HepG2 (cell line): ENCODE measurements around the gene RNU6-1. TPM values are rescaled to one million over a fixed set of nuclear protein-coding genes. Genes with fewer than 3 reads are reported as not detected.

Experiments
- ARNTL ChIP-seq: sonication (generic); formaldehyde crosslinking; IDR thresholded peaks from 2 replicates; pipeline ENCODE4 v1.4.0; 2020; ENCODE audit warnings: mild to moderate bottlenecking, missing genetic modification reagents
- CBFB ChIP-seq: sonication (generic); formaldehyde crosslinking; IDR thresholded peaks from 2 replicates; pipeline ENCODE4 v1.4.0; 2020; ENCODE audit warnings: missing genetic modification reagents
- CREB3 ChIP-seq: sonication (generic); formaldehyde crosslinking; IDR thresholded peaks from 2 replicates; pipeline ENCODE4 v1.5.0; 2020; ENCODE audit warnings: missing genetic modification reagents
- FOXO1 ChIP-seq: sonication (generic); formaldehyde crosslinking; IDR thresholded peaks from 2 replicates; pipeline ENCODE4 v1.4.0; 2020; ENCODE audit warnings: missing genetic modification reagents
- HES4 ChIP-seq: sonication (generic); formaldehyde crosslinking; IDR thresholded peaks from 2 replicates; pipeline ENCODE4 v1.9.0; 2021; ENCODE audit warnings: mild to moderate bottlenecking, missing genetic modification reagents, borderline replicate concordance
- IRF2 ChIP-seq: IDR thresholded peaks from 2 replicates; pipeline ENCODE4 v1.6.1; 2018; ENCODE audit warnings: missing genetic modification reagents, missing compliant biosample characterization
- KLF12 ChIP-seq: sonication (generic); formaldehyde crosslinking; IDR thresholded peaks from 2 replicates; pipeline ENCODE4 v1.4.0; 2020; ENCODE audit warnings: missing genetic modification reagents, borderline replicate concordance
- RXRB ChIP-seq: IDR thresholded peaks from 2 replicates; pipeline ENCODE4 v1.6.1; 2016; ENCODE audit warnings: borderline replicate concordance, missing genetic modification reagents, missing compliant biosample characterization
- SP1 ChIP-seq, 2 experiments: fragments of 450-650 bp in 1 of 2; sonication (generic) in 1 of 2; formaldehyde crosslinking in 1 of 2; IDR thresholded peaks; 2 replicates each; pipeline versions ENCODE4 v1.4.0 to v1.6.1; 2016 to 2020; ENCODE audit warnings: missing genetic modification reagents in 1 of 2
- TBX3 ChIP-seq: fragments of 450-650 bp; IDR thresholded peaks from 2 replicates; pipeline ENCODE4 v1.6.1; 2017; ENCODE audit warnings: antibody characterized with exemption, mild to moderate bottlenecking, inconsistent platforms, borderline replicate concordance
- TCF12 ChIP-seq, 2 experiments: fragments of 450-650 bp in 1 of 2; sonication (generic) in 1 of 2; formaldehyde crosslinking in 1 of 2; IDR thresholded peaks; 2 replicates each; pipeline versions ENCODE4 v1.6.1 to v1.8.0; 2017 to 2022; ENCODE audit warnings: antibody characterized with exemption in 1 of 2, mild to moderate bottlenecking in 1 of 2, missing genetic modification reagents in 1 of 2, moderate library complexity in 1 of 2
- TCF7 ChIP-seq: sonication (generic); IDR thresholded peaks from 2 replicates; pipeline ENCODE4 v1.6.1; 2016; ENCODE audit warnings: antibody characterized with exemption, low read depth
- YEATS2 ChIP-seq: sonication (generic); formaldehyde crosslinking; IDR thresholded peaks from 2 replicates; pipeline ENCODE4 v1.4.0; 2020; ENCODE audit warnings: missing genetic modification reagents, borderline replicate concordance
- ZBTB1 ChIP-seq: sonication (generic); formaldehyde crosslinking; IDR thresholded peaks from 2 replicates; pipeline ENCODE4 v1.4.0; 2020; ENCODE audit warnings: missing genetic modification reagents, borderline replicate concordance
- ZBTB3 ChIP-seq: sonication (generic); formaldehyde crosslinking; IDR thresholded peaks from 2 replicates; pipeline ENCODE4 v1.4.0; 2020; ENCODE audit warnings: low read depth, mild to moderate bottlenecking, moderate library complexity, missing genetic modification reagents, borderline replicate concordance
- ZNF274 ChIP-seq: sonication (generic); formaldehyde crosslinking; IDR thresholded peaks from 2 replicates; pipeline ENCODE4 v1.5.1; 2020; ENCODE audit warnings: mild to moderate bottlenecking, missing genetic modification reagents
- ZNF414 ChIP-seq: sonication (generic); formaldehyde crosslinking; IDR thresholded peaks from 2 replicates; pipeline ENCODE4 v1.5.0; 2020; ENCODE audit warnings: missing genetic modification reagents
- ZNF441 ChIP-seq: sonication (generic); formaldehyde crosslinking; IDR thresholded peaks from 2 replicates; pipeline ENCODE4 v1.7.0; 2021; ENCODE audit warnings: missing genetic modification reagents, borderline replicate concordance
- ZNF563 ChIP-seq: sonication (generic); formaldehyde crosslinking; IDR thresholded peaks from 2 replicates; pipeline ENCODE4 v1.8.0; 2022; ENCODE audit warnings: mild to moderate bottlenecking, moderate library complexity, missing genetic modification reagents
- ZNF780A ChIP-seq: sonication (generic); formaldehyde crosslinking; IDR thresholded peaks from 2 replicates; pipeline ENCODE4 v1.8.0; 2022; ENCODE audit warnings: mild to moderate bottlenecking, missing genetic modification reagents, moderate library complexity
- ZNF788 ChIP-seq: sonication (generic); formaldehyde crosslinking; IDR thresholded peaks from 2 replicates; pipeline ENCODE4 v1.5.0; 2020; ENCODE audit warnings: mild to moderate bottlenecking, missing genetic modification reagents, borderline replicate concordance
- ZNF792 ChIP-seq: IDR thresholded peaks from 2 replicates; pipeline ENCODE4 v1.6.1; 2016
- polyA plus RNA-seq, 8 experiments: library from polyadenylated mRNA; depleted of rRNA in 3 of 8; stranded (reverse) in 7 of 8; unstranded in 1 of 8; fragments of >200 nt; fragmentation: Illumina TruSeq in 4 of 8; extraction: Trizol in 4 of 8; gene quantifications; 2 replicates each; pipeline versions ENCODE4 v1.2.1 to v1.2.3, GENCODE V29; 2011 to 2016; ENCODE audit warnings: low read depth in 4 of 8, missing spikeins in 1 of 8, mixed read lengths in 1 of 8; ENCODE audit not compliant: insufficient read depth in 1 of 8
- total RNA-seq, 5 experiments: library from RNA; depleted of rRNA; stranded (reverse); fragments of >200 nt; fragmentation: Illumina TruSeq; extraction: Trizol; gene quantifications; 2 replicates each; pipeline ENCODE4 v1.2.3, GENCODE V29; 2016; ENCODE audit warnings: low read depth in 1 of 5
- TF ChIP-seq, protein P1 (sequence below): sonication (generic); formaldehyde crosslinking; IDR thresholded peaks from 2 replicates; pipeline ENCODE4 v1.8.0; 2022; ENCODE audit warnings: mild to moderate bottlenecking, missing genetic modification reagents; ENCODE audit not compliant: insufficient replicate concordance
- TF ChIP-seq, protein P2 (sequence below): sonication (generic); formaldehyde crosslinking; IDR thresholded peaks from 2 replicates; pipeline ENCODE4 v1.8.1; 2023; ENCODE audit warnings: mild to moderate bottlenecking, missing genetic modification reagents
- TF ChIP-seq, protein P3 (sequence below): IDR thresholded peaks from 2 replicates; pipeline ENCODE4 v1.6.1; 2016

RNU6-1 gene
- total and polyA plus RNA-seq, 2 of the 13 experiments (the other 11 are each of a cell fraction or from before 2014, with no cell fraction given) = under 0.01 TPM; not detected in 1

DNA sequence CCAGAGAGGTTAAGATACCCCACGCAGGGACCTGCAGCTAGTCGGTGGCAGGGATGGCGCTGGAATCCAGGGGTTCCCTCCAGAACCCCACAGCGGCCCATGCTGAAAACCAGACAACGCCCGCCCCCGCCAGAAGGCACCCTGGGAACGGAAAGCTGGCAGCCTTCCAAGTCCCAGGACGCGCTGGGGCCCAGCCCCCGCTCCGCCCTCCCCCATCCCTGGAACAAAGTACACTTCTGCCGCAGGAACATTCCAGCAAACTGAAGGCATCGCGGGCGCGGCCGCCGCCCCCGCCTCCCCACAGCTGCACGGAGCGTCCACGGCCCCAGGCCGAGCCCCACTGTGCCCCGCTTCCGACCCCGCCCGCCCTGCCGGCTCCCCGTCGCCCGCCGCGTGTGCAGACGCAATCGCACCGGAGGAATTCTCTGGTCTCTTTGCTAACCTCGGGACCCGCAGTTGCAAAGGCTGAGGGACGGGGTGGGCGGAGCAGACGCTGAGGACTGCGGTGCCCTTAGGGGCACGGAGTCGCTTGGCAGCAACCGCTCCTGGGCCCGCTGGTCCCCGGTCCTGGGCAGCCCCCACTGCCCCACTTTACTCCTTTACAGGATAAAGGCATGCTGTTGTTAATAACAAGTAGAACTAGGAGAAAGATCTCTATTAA lies 44.8 kb upstream of the RNU6-1 start (continued):
- TF ChIP-seq CREB3 (CRISPR knock-in tag) (no peak), FOXO1 (CRISPR knock-in tag) (peak; percentile 74), YEATS2 (CRISPR knock-in tag) (peak; percentile 55; the same call in 1 of the 2 replicates), ZNF780A (CRISPR knock-in tag) (peak; percentile 62; the same call in 1 of the 2 replicates), SP1 (IDR thresholded peaks at IDR 0.05) (no peak), SP1 (CRISPR knock-in tag; IDR thresholded peaks at IDR 0.05) (peak; percentile 29; the same call in 1 of the 2 replicates), ZNF792 (peak; percentile 54; the same call in 1 of the 2 replicates), IRF2 (peak; percentile 26; the same call in 1 of the 2 replicates), CBFB (CRISPR knock-in tag) (peak; percentile 82), ARNTL (CRISPR knock-in tag) (peak; percentile 86), ZNF788 (CRISPR knock-in tag) (peak; percentile 91), KLF12 (CRISPR knock-in tag) (peak; percentile 81; the same call in 1 of the 2 replicates), ZNF563 (CRISPR knock-in tag) (peak; percentile 78), ZNF414 (no peak), TCF7 (peak; percentile 44; the same call in 1 of the 2 replicates), ZBTB3 (CRISPR knock-in tag) (peak; percentile 65; the same call in 1 of the 2 replicates), TCF12 (IDR thresholded peaks at IDR 0.05) (no peak), TCF12 (CRISPR knock-in tag; IDR thresholded peaks at IDR 0.05) (peak; percentile 85; the same call in 1 of the 2 replicates), RXRB (peak; percentile 44; the same call in 1 of the 2 replicates), ZNF274 (CRISPR knock-in tag) (peak; percentile 66; the same call in 1 of the 2 replicates), HES4 (CRISPR knock-in tag) (peak; percentile 55), TBX3 (peak; percentile 38; the same call in 1 of the 2 replicates), ZNF441 (CRISPR knock-in tag) (0 out of 2 replicates have a peak, but pooled peaks have one; percentile 40), ZBTB1 (no peak)
- TF ChIP-seq, protein P1, sequence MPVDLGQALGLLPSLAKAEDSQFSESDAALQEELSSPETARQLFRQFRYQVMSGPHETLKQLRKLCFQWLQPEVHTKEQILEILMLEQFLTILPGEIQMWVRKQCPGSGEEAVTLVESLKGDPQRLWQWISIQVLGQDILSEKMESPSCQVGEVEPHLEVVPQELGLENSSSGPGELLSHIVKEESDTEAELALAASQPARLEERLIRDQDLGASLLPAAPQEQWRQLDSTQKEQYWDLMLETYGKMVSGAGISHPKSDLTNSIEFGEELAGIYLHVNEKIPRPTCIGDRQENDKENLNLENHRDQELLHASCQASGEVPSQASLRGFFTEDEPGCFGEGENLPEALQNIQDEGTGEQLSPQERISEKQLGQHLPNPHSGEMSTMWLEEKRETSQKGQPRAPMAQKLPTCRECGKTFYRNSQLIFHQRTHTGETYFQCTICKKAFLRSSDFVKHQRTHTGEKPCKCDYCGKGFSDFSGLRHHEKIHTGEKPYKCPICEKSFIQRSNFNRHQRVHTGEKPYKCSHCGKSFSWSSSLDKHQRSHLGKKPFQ (CRISPR knock-in tag) = no peak
- TF ChIP-seq, protein P2, sequence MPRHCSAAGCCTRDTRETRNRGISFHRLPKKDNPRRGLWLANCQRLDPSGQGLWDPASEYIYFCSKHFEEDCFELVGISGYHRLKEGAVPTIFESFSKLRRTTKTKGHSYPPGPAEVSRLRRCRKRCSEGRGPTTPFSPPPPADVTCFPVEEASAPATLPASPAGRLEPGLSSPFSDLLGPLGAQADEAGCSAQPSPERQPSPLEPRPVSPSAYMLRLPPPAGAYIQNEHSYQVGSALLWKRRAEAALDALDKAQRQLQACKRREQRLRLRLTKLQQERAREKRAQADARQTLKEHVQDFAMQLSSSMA (CRISPR knock-in tag) = no peak
- TF ChIP-seq, protein P3, sequence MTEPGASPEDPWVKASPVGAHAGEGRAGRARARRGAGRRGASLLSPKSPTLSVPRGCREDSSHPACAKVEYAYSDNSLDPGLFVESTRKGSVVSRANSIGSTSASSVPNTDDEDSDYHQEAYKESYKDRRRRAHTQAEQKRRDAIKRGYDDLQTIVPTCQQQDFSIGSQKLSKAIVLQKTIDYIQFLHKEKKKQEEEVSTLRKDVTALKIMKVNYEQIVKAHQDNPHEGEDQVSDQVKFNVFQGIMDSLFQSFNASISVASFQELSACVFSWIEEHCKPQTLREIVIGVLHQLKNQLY (CRISPR knock-in tag) = peak; percentile 74
